Trophoblast cell (in vitro differentiated cells and primary cell): ENCODE measurements around the gene ARCN1.

Source experiments
- DNase-seq, 2 donors: peaks; one replicate each; pipeline ENCODE4 v3.0.0-alpha.2; 2016
- H2AFZ ChIP-seq: 2 replicates; pipeline ENCODE4 v1.6.1; 2013; ENCODE audit warnings: low read length, moderate library complexity, mild to moderate bottlenecking; ENCODE audit not compliant: insufficient read depth, poor library complexity
- H2AK5ac ChIP-seq: 2 replicates; pipeline ENCODE4 v1.6.1; 2013; ENCODE audit warnings: mild to moderate bottlenecking, low read length
- H2BK120ac ChIP-seq: 2 replicates; pipeline ENCODE4 v1.6.1; 2013; ENCODE audit warnings: low read length, mild to moderate bottlenecking, moderate library complexity; ENCODE audit not compliant: insufficient read depth, poor library complexity
- H2BK12ac ChIP-seq: 2 replicates; pipeline ENCODE4 v1.6.1; 2013; ENCODE audit warnings: mild to moderate bottlenecking, low read length, moderate library complexity
- H2BK5ac ChIP-seq: 2 replicates; pipeline ENCODE4 v1.6.1; 2013; ENCODE audit warnings: low read length, low read depth, moderate library complexity, mild to moderate bottlenecking; ENCODE audit not compliant: poor library complexity
- H3K14ac ChIP-seq: 2 replicates; pipeline ENCODE4 v1.6.1; 2013; ENCODE audit warnings: mild to moderate bottlenecking, low read length
- H3K18ac ChIP-seq: 2 replicates; pipeline ENCODE4 v1.6.1; 2013; ENCODE audit warnings: mild to moderate bottlenecking, low read length
- H3K23ac ChIP-seq: 2 replicates; pipeline ENCODE4 v1.6.1; 2013; ENCODE audit warnings: low read length
- H3K27ac ChIP-seq: 2 replicates; pipeline ENCODE4 v1.5.1; 2013; ENCODE audit warnings: low read depth, mild to moderate bottlenecking, inconsistent platforms, low read length, moderate library complexity
- H3K27me3 ChIP-seq: 2 replicates; pipeline ENCODE4 v1.6.1; 2013; ENCODE audit warnings: inconsistent platforms, mild to moderate bottlenecking, low read length, moderate library complexity; ENCODE audit not compliant: insufficient read depth
- H3K36me3 ChIP-seq, 2 experiments: 1 replicate in 1 of 2; 2 replicates in 1 of 2; pipeline ENCODE4 v1.6.1; 2013; ENCODE audit warnings: low read length in 2 of 2, mild to moderate bottlenecking in 2 of 2, moderate library complexity in 1 of 2; ENCODE audit not compliant: insufficient read depth in 2 of 2, control insufficient read depth in 1 of 2
- H3K4ac ChIP-seq: 2 replicates; pipeline ENCODE4 v1.6.1; 2013; ENCODE audit warnings: low read depth, mild to moderate bottlenecking, low read length, moderate library complexity
- H3K4me1 ChIP-seq, 2 experiments: 1 replicate in 1 of 2; 2 replicates in 1 of 2; pipeline ENCODE4 v1.6.1; 2013; ENCODE audit warnings: low read length in 2 of 2, mild to moderate bottlenecking in 2 of 2, moderate library complexity in 1 of 2; ENCODE audit not compliant: insufficient read depth in 2 of 2, control insufficient read depth in 1 of 2
- H3K4me2 ChIP-seq: 2 replicates; pipeline ENCODE4 v1.6.1; 2013; ENCODE audit warnings: inconsistent platforms, mild to moderate bottlenecking, low read length, moderate library complexity
- H3K4me3 ChIP-seq: 2 replicates; pipeline ENCODE4 v1.5.1; 2013; ENCODE audit warnings: mild to moderate bottlenecking, low read depth, low read length, inconsistent platforms
- H3K79me1 ChIP-seq: one replicate; pipeline ENCODE4 v1.6.1; 2013; ENCODE audit warnings: low read length
- H3K79me2 ChIP-seq: 2 replicates; pipeline ENCODE4 v1.6.1; 2013; ENCODE audit warnings: low read length, mild to moderate bottlenecking; ENCODE audit not compliant: control insufficient read depth, insufficient read depth, poor library complexity
- H3K9ac ChIP-seq: 2 replicates; pipeline ENCODE4 v1.6.1; 2013; ENCODE audit warnings: mild to moderate bottlenecking, low read length
- H3K9me3 ChIP-seq: 2 replicates; pipeline ENCODE4 v1.6.1; 2013; ENCODE audit warnings: low read depth, mild to moderate bottlenecking, control low read depth, inconsistent platforms, low read length; ENCODE audit not compliant: insufficient read depth
- H4K12ac ChIP-seq: 2 replicates; pipeline ENCODE4 v1.6.1; 2013; ENCODE audit warnings: low read depth, mild to moderate bottlenecking, low read length, moderate library complexity
- H4K8ac ChIP-seq: 2 replicates; pipeline ENCODE4 v1.6.1; 2013; ENCODE audit warnings: low read depth, mild to moderate bottlenecking, low read length, moderate library complexity
- H4K91ac ChIP-seq: one replicate; pipeline ENCODE4 v1.6.1; 2013; ENCODE audit warnings: low read depth, mild to moderate bottlenecking, low read length, moderate library complexity
- WGBS: extraction: QIAGEN DNeasy Blood & Tissue Kit; methylation state at CpG from one replicate; pipeline ENCODE4 v1.1.7; 2013; ENCODE audit warnings: missing lambda C conversion rate; ENCODE audit not compliant: insufficient read length, insufficient coverage; ENCODE audit errors: extremely low coverage; 5-methylcytosine and 5-hydroxymethylcytosine counted together

ARCN1 gene

DNA sequence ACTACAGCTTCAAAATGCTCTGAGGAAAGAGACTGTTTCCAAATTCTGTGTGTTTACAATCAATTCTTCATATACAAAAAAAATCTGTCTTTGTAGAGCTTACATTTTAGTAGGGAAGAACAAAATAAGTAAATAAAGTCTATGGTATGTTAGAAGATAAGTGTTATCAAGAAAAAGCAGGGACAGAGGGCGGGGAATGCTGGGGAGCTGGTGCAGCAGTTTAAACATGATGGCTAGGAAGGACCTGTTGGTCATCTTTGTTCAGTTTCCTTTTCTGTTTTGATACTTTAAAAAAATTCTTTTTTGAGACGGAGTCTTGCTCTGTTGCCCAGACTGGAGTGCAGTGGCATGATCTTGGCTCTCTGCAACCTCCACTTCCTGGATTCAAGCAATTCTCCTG lies 25.1 kb upstream of the ARCN1 start:
- H3K9me3 ChIP-seq = no peaks in the 10 kb centered on the region
- no peak for DNase-seq
- H3K9ac ChIP-seq = no peak overlapping the region
- no peak overlapping the region for H2BK12ac ChIP-seq
- H3K4me3 ChIP-seq = no peak overlapping the region
- H3K27ac ChIP-seq = no peak overlapping the region
- H3K79me2 ChIP-seq = no peaks in the 10 kb centered on the region
- peaks cover 2 to 3% of the 10 kb centered on the region in 2 experiments for H3K4me1 ChIP-seq
- no peaks in the 10 kb centered on the region for H3K27me3 ChIP-seq
- H2BK120ac ChIP-seq = no peak overlapping the region
- H4K12ac ChIP-seq = no peak overlapping the region
- no peak overlapping the region for H2AFZ ChIP-seq
- H3K4ac ChIP-seq = no peak overlapping the region
- H3K18ac ChIP-seq = no peak overlapping the region
- no peak overlapping the region for H3K23ac ChIP-seq
- WGBS = no CpG with 5 or more reads among the region's 2 CpGs
- H3K36me3 ChIP-seq = peaks cover 8 to 11% of the 10 kb centered on the region in 2 experiments
- H4K91ac ChIP-seq = no peak overlapping the region
- H3K14ac ChIP-seq = no peak overlapping the region
- no peak overlapping the region for H4K8ac ChIP-seq
- no peak overlapping the region for H3K4me2 ChIP-seq
- no peaks in the 10 kb centered on the region for H3K79me1 ChIP-seq
- no peak overlapping the region for H2BK5ac ChIP-seq
- H2AK5ac ChIP-seq = no peak overlapping the region

DNA sequence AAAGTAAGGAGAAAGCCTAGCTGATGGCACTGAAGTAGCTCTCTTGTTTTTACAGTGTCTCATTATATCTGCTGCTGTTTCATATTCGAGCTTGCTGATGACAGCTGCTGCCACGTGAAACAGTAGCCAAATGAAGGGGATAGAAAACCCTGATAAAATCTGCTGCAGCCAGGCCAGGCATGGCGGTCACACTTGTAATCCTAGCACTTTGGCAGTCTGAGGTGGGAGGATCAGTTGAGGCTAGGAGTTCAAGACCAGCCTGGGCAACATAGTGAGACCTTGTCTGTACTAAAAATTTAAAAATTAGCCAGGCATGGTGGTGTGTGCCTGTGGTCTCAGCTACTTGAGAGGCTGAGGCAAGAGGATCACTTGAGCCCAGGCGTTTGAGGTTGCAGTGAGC lies 19.9 kb upstream of the ARCN1 start:
- Histone ChIP-seq H2AFZ (no peak overlapping the region), H3K9me3 (no peaks in the 10 kb centered on the region), H3K36me3 (peaks cover 13 to 21% of the 10 kb centered on the region in 2 experiments), H2BK12ac (no peak overlapping the region), H3K18ac (no peak overlapping the region), H2BK120ac (no peak overlapping the region), H3K27ac (no peak overlapping the region), H3K4me1 (no peaks in the 10 kb centered on the region), H2AK5ac (no peak overlapping the region), H3K9ac (no peak overlapping the region), H3K4me2 (no peak overlapping the region), H3K23ac (no peak overlapping the region), H4K91ac (no peak overlapping the region), H3K4me3 (no peak overlapping the region), H3K79me1 (no peaks in the 10 kb centered on the region), H3K4ac (no peak overlapping the region), H3K79me2 (no peaks in the 10 kb centered on the region), H4K12ac (no peak overlapping the region), H3K27me3 (no peaks in the 10 kb centered on the region), H3K14ac (no peak overlapping the region), H2BK5ac (no peak overlapping the region), H4K8ac (no peak overlapping the region)
- no peak for DNase-seq
- no CpG with 5 or more reads among the region's 4 CpGs for WGBS

DNA sequence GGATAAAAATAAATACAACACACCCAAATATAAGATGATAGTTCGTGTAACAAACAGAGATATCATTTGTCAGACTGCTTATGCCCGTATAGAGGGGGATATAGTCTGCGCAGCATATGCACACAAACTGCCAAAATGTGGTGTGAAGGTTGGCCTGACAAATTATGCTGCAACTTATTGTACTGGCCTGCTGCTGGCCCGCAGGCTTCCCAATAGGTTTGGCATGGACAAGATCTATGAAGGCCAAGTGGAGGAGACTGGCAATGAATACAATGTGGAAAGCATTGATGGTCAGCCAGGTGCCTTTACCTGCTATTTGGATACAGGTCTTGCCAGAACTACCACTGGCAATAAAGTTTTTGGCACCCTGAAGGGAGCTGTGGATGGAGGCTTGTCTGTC lies 11.4 kb upstream of the ARCN1 start:
- Histone ChIP-seq H3K36me3 (peaks cover 6% of the 10 kb centered on the region in 2 experiments), H3K23ac (no peak overlapping the region), H3K9ac (no peak overlapping the region), H2AK5ac (no peak overlapping the region), H3K14ac (no peak overlapping the region), H3K9me3 (no peaks in the 10 kb centered on the region), H3K4ac (no peak overlapping the region), H2BK12ac (no peak overlapping the region), H4K91ac (no peak overlapping the region), H2AFZ (no peak overlapping the region), H3K27ac (no peak overlapping the region), H3K79me2 (no peaks in the 10 kb centered on the region), H3K4me3 (no peak overlapping the region), H2BK5ac (no peak overlapping the region), H3K27me3 (no peaks in the 10 kb centered on the region), H3K4me2 (no peak overlapping the region), H3K79me1 (no peaks in the 10 kb centered on the region), H4K12ac (no peak overlapping the region), H3K4me1 (peaks cover 0 to 5% of the 10 kb centered on the region in 2 experiments), H3K18ac (no peak overlapping the region), H4K8ac (no peak overlapping the region), H2BK120ac (no peak overlapping the region)
- no CpG with 5 or more reads among the region's 4 CpGs for WGBS
- no peak for DNase-seq

DNA sequence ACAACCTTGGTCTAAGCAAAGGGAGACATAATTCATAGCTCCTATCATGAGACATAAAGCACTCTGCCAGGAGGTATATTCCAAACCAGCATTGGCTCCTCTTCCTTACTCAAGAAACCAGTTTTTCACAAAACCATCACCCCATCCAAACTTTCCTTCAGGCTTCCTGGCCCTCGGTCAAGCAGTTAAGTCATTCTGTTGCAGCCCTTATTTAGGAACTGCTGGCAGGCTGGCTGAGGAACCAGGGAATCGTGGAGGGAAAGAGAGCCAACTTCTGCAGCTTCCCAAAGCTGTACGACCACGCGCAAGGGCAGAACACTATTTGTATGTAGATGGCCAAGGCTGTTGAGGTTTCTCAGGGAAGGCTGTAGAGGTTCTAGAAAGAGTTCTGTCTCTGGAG lies 7.2 kb upstream of the ARCN1 start:
- Histone ChIP-seq H3K9ac (no peak overlapping the region), H2AFZ (no peak overlapping the region), H2BK120ac (no peak overlapping the region), H3K9me3 (no peaks in the 10 kb centered on the region), H3K4me2 (no peak overlapping the region), H3K4ac (no peak overlapping the region), H4K91ac (no peak overlapping the region), H3K18ac (no peak overlapping the region), H4K8ac (no peak overlapping the region), H3K79me1 (no peaks in the 10 kb centered on the region), H3K14ac (no peak overlapping the region), H2AK5ac (no peak overlapping the region), H3K27me3 (no peaks in the 10 kb centered on the region), H3K79me2 (no peaks in the 10 kb centered on the region), H4K12ac (peak overlapping the region; percentile 23), H2BK12ac (no peak overlapping the region), H3K4me3 (no peak overlapping the region), H3K4me1 (peaks cover 0 to 5% of the 10 kb centered on the region in 2 experiments), H2BK5ac (no peak overlapping the region), H3K23ac (no peak overlapping the region), H3K27ac (no peak overlapping the region), H3K36me3 (no peaks in the 10 kb centered on the region)
- WGBS = no CpG with 5 or more reads among the region's 5 CpGs
- DNase-seq = no peak
